HAP-1 (cell line): ENCODE measurements around the gene ACTL6A.

Source experiments
- DNase-seq, 2 experiments: peaks; one replicate each; pipeline ENCODE4 v3.0.0-alpha.2; 2016 to 2020; ENCODE audit warnings: low spot score in 2 of 2
- H3K27me3 ChIP-seq: fragments of 250-450 bp; sonication (Bioruptor Pico); 2 replicates; pipeline ENCODE4 v1.5.1; 2020; ENCODE audit warnings: low read depth, mild to moderate bottlenecking, moderate library complexity
- H3K36me3 ChIP-seq: fragments of 250-450 bp; sonication (Bioruptor Pico); replicated peaks from 2 replicates; pipeline ENCODE4 v1.5.1; 2020; ENCODE audit warnings: mild to moderate bottlenecking
- H3K4me1 ChIP-seq: fragments of 250-450 bp; sonication (Bioruptor Pico); 2 replicates; pipeline ENCODE4 v1.5.1; 2020; ENCODE audit warnings: mild to moderate bottlenecking
- H3K4me3 ChIP-seq: fragments of 250-450 bp; sonication (Bioruptor Pico); 2 replicates; pipeline ENCODE4 v1.5.1; 2020; ENCODE audit warnings: mild to moderate bottlenecking, moderate library complexity
- H3K9me3 ChIP-seq: fragments of 250-450 bp; sonication (Bioruptor Pico); 2 replicates; pipeline ENCODE4 v1.5.1; 2020; ENCODE audit warnings: mild to moderate bottlenecking, moderate library complexity
- in situ Hi-C: fragments of 300-500 bp; cut with MboI; formaldehyde crosslinking; loops from 3 replicates; pipeline ENCODE4 v1.14.3; 2020; ENCODE audit warnings: low sequenced_read_pairs, inconsistent platforms, mixed read lengths

Gene ACTL6A

DNA sequence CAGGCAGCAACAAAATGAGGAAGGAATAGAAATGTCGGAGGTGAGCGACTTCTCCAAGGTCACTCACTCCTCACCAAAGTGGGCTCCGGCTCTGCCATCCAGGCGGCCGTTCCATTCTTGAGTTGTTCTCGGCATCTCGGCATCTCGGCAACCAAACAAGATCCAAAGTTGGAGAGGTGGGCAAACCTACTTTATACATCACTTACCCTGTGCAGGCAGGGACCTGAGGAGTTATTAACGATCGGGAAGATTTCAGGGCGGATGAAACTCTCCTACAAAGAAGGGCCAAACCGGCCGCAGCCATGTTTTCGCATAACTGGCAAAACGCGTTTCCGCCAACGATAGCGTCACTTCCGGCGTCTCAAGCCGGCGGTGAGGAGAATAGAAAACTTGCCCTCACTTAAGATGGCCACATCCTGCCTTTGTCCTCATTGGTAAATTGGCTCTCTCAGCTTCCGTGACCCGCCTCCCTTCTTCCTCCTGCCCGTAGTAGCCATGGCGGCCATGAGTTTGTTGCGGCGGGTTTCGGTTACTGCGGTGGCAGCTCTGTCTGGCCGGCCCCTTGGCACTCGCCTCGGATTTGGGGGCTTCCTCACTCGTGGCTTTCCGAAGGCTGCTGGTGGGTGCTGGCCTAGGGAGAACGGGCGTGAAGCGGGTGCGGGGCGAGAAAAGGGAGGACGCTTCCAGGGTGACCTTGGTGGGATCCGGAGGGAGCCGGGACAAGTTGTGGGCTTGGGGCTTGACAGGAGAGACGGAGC, 41.8 kb downstream of the ACTL6A start, which contains the start of the genes MRPL47 and NDUFB5:
Gene MRPL47 (minus strand): TSS at position 318 of the 758 bp plus-strand sequence. CDS start 14 bp downstream, at position 304.
Gene NDUFB5 (plus strand): TSS at position 474 of the 758 bp plus-strand sequence. CDS start 22 bp downstream, at position 496.
- in situ Hi-C loops, result no loop called here
- Histone ChIP-seq H3K27me3 (no peaks in the 10 kb centered on the region), H3K4me1 (peaks cover 8% of the 10 kb centered on the region; the same call in 1 of the 2 replicates), H3K4me3 (peak within 1 kb of the TSS; percentile 96), H3K9me3 (no peaks in the 10 kb centered on the region), H3K36me3 (peaks cover 26% of the 10 kb centered on the region)
- peak; percentile 93 to 96 for DNase-seq

DNA sequence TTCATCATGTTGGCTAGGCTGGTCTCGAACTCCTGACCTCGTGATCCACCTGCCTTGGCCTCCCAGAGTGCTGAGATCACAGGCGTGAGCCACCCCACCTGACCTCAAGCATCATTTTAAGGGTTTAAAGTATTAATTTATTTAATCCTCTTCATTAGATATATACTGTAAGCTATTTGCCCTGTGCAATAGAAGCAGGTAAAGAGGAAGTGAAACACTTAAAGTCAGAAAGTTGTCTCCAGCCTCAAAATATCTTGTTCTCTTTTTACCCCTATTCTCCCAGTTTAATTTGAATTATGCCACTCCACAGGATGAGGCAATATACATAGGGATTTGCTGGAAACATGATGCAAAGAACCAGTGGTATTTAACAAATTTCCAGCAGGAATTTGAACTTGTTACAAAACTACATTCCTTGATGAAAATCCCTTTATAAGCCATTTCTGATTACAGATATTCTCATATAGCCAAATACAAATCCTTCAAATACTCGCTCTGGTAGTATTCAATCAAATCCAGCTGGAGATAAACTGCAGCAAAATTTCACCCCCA, 43.9 kb downstream of the ACTL6A start:
- H3K4me1 ChIP-seq, result peaks cover 8% of the 10 kb centered on the region; the same call in 1 of the 2 replicates
- peaks cover 15% of the 10 kb centered on the region for H3K36me3 ChIP-seq
- in situ Hi-C loops, result no loop called here
- no peak for DNase-seq
- no peaks in the 10 kb centered on the region for H3K9me3 ChIP-seq
- no peaks in the 10 kb centered on the region for H3K27me3 ChIP-seq
- H3K4me3 ChIP-seq, result no peak overlapping the region

DNA sequence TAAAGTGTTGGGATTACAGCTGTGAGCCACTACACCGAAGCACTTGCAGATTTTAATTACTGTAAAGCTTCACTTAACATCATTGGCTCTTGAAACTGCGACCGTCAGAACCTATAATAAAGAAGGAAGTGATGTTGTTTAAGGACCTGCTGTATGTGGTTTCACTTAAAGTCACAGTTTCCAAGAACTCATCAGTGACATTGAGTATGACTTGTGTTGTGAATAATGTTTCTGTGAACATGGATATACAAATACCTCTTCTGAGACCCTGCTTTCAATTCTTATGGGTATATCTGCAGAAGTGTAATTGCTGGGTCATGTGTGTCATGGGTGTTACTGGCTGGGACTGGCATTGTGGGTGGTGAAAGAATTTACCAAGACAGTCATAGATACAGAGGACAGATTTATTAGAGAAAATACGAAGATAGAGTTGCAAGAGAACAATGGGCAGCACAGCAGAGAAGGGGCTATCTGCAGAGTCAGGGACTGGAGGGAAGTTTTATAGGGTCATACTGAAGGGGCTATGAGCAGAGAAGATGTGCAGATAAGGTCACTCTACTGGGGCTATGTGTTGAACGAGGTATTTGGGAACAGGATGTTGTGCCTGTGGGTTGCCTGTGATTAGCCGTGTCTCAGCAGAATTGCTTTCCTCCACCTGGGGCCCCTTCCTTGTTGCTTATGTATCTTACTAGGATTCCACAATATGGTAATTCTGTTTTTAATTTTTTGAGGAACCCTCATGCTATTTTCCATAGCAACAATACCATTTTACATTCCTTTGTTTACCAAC, 46.4 kb downstream of the ACTL6A start:
- H3K9me3 ChIP-seq, result no peaks in the 10 kb centered on the region
- DNase-seq, result no peak
- in situ Hi-C loops, result no loop called here
- no peak overlapping the region for H3K4me3 ChIP-seq
- peaks cover 9% of the 10 kb centered on the region; the same call in 1 of the 2 replicates for H3K36me3 ChIP-seq
- no peaks in the 10 kb centered on the region for H3K27me3 ChIP-seq
- peaks cover 12% of the 10 kb centered on the region for H3K4me1 ChIP-seq

DNA sequence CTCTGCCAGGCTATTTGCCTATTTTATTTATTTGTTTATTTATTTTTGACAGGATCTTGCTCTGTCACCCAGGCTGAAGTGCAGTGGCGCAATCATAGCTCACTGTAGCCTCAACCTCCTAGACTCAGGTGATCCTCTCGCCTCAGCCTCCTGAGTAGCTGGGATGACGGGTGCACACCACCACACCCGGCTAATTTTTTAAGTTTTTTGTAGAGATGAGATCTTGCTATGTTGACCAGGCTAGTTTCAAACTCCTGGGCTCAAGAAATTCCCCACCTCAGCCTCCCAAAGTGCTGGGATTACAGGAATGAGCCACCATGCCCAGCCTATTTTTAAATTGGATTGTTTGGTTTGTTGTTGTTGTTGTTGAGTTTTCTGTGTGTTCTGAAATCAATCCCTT, 47.3 kb downstream of the ACTL6A start:
- no peak for DNase-seq
- Histone ChIP-seq H3K4me1 (peaks cover 12% of the 10 kb centered on the region), H3K4me3 (no peak overlapping the region), H3K36me3 (peaks cover 6% of the 10 kb centered on the region; the same call in 1 of the 2 replicates), H3K27me3 (no peaks in the 10 kb centered on the region), H3K9me3 (no peaks in the 10 kb centered on the region)
- in situ Hi-C loops, result no loop called here

DNA sequence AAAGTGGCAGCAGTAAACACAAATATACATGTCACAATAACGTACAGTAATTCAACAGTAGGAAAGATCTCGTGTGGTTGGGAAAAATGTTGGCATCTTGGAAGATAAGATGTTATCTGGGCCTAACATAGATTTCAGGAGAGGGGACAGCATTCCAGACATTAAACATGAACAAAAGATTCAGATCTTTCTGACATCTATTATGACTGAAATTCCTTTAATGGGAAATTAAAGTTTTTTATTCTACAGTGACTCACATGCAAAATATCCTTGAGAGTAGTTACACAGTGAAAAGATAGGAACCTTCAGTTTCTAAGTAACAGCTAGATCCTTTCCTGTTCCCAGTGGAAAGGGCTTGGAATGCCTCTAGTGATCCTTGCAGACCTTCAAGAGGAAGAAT, 51.1 kb downstream of the ACTL6A start:
- Histone ChIP-seq H3K36me3 (peaks cover 16% of the 10 kb centered on the region), H3K9me3 (no peaks in the 10 kb centered on the region), H3K4me3 (no peak overlapping the region), H3K27me3 (no peaks in the 10 kb centered on the region), H3K4me1 (peaks cover 10% of the 10 kb centered on the region)
- in situ Hi-C loops, result no loop called here
- DNase-seq, result no peak

DNA sequence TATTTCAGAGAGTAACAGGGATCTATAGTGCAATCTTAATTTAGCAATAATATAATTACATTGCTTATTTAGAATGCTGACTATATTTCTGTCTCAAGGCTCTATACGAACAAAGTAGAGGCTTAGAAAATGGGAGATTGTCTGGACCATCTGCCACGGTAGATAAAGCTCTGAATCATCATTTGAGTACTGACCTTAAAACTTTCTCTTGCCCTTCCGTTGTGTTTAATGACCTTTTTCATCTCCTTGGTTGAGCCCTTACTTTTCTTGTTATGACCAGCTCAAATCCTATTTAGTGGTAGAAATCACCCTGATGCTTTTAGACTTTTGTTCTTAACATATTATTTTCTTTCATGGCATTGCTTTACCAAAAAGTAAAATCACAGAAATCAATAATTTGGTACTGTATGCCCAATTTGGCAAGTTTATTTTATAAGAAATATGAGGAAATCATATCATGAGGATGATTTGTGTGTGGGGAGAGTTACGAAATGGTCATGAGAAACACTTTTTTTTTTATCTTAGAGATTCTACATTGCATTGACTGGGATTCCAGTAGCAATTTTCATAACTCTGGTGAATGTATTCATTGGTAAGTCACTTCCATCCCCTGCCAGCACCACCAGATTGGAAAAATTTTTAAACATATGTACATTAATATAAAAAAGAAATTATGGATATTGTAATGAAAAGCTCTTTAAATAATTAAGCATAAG, 52.9 kb downstream of the ACTL6A start:
- 0 out of 2 replicates have a peak, but pooled peaks cover 2% of the 10 kb centered on the region for H3K9me3 ChIP-seq
- H3K4me1 ChIP-seq, result peaks cover 10% of the 10 kb centered on the region
- no peak overlapping the region for H3K4me3 ChIP-seq
- in situ Hi-C loops, result no loop called here
- DNase-seq, result no peak
- no peaks in the 10 kb centered on the region for H3K27me3 ChIP-seq
- peaks cover 29% of the 10 kb centered on the region for H3K36me3 ChIP-seq

DNA sequence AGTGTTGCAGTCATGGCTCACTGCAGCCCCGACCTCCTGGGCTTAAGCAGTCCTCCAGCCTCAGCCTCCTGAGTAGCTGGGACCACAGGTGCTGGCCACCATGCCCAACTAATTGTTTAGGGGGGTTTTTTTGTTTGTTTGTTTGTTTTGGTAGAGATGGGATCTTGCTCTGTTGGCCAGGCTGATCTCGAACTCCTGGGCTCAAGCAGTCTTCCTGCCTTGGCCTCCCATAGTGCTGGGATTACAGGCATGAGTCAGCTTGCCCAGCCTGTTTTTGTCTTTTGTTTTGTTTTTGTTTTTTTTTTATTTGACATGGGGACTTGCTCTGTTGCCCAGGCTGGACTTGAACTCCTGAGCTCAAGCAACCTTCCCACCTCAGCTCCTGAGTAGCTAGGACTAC, 59.3 kb downstream of the ACTL6A start:
- Histone ChIP-seq H3K27me3 (no peaks in the 10 kb centered on the region), H3K36me3 (peaks cover 50% of the 10 kb centered on the region), H3K9me3 (0 out of 2 replicates have a peak, but pooled peaks cover 2% of the 10 kb centered on the region), H3K4me1 (no peaks in the 10 kb centered on the region), H3K4me3 (no peak overlapping the region)
- no peak for DNase-seq
- in situ Hi-C loops, result no loop called here

DNA sequence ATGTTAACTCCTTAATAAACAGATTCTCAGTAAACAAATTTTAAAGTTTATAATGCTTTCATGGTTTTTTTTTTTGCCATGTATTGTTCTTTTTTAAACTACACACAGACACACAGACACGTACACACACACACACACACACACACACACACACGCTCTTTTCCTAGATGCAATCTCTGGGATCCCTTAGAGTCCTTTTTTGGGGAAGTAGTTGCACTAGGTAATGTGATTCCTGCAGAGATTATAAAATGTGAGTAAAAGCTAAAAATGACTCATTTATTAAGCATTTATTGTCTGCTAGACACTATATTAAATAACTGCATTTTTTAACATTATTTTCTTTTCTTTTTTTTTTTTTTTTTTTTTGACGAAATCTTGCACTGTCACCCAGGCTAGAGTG, 61.7 kb downstream of the ACTL6A start:
- Histone ChIP-seq H3K27me3 (no peaks in the 10 kb centered on the region), H3K36me3 (peaks cover 36% of the 10 kb centered on the region), H3K4me1 (no peaks in the 10 kb centered on the region), H3K9me3 (0 out of 2 replicates have a peak, but pooled peaks cover 2% of the 10 kb centered on the region), H3K4me3 (no peak overlapping the region)
- no peak for DNase-seq
- in situ Hi-C loops, result no loop called here

DNA sequence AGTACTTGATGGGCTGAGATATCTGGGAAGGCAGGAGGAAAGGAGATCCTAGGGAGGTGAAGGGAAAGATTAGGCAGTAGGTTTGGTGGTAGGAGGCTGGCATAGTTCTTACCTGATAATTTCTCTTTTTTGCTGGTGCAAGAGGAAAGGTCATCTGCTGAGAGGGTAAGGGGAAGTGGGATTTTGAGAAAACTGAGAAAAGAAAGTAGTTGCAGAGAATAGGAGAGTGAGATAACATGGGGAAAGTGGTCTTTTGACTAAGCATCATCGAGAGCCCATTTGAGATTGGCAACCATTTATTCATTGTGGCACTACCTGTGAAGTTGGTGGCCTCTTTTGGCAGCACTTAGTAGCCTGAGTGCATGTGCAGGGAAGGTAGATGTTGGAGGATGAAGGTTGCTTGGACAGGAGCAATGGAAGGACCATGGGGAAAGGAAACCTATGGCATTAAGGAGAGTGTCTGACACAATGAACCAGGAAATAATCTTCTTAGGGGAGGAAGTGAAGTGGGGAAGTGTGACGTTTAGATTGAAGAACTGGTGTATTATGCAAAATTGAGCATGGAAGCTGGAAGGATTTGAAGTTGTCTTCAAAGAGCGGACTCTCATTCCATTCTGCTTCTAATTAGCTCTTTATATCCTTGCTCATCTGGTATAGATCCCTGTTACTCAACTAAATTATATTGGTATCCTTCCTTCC, 68.2 kb downstream of the ACTL6A start:
- no peaks in the 10 kb centered on the region for H3K4me1 ChIP-seq
- no peak overlapping the region for H3K4me3 ChIP-seq
- no peak for DNase-seq
- H3K36me3 ChIP-seq, result no peaks in the 10 kb centered on the region
- no peaks in the 10 kb centered on the region for H3K9me3 ChIP-seq
- no peaks in the 10 kb centered on the region for H3K27me3 ChIP-seq
- in situ Hi-C loops, result no loop called here
